Esophagus muscularis mucosa (tissue), 4 donors: ENCODE data around the gene ECI1. TPM values are rescaled to one million over a fixed set of nuclear protein-coding genes. Genes with fewer than 3 reads are reported as not detected.

Experiments used
- DNase-seq: peaks from one replicate; pipeline ENCODE4 v3.0.0-alpha.2; 2017; ENCODE audit errors: extremely low spot score
- H3K27ac ChIP-seq, 4 donors: fragments of 200-600 bp; sonication (generic); replicated peaks in 1 of 4; 1 replicate in 3 of 4; 2 replicates in 1 of 4; pipeline ENCODE4 v1.5.1; 2016 to 2019; ENCODE audit warnings: mild to moderate bottlenecking in 1 of 4
- H3K27me3 ChIP-seq, 4 donors: fragments of 200-600 bp; sonication (generic); one replicate each; pipeline versions ENCODE4 v1.5.1 to v1.6.0; 2016 to 2019
- H3K36me3 ChIP-seq, 4 donors: fragments of 200-600 bp; sonication (generic); one replicate each; pipeline ENCODE4 v1.5.1; 2016 to 2019
- H3K4me1 ChIP-seq, 4 donors: fragments of 200-600 bp; sonication (generic); one replicate each; pipeline ENCODE4 v1.5.1; 2016 to 2019
- H3K4me3 ChIP-seq, 4 donors: fragments of 200-600 bp; sonication (generic); 1 replicate in 2 of 4; 2 replicates in 2 of 4; pipeline ENCODE4 v1.5.1; 2016 to 2019; ENCODE audit warnings: mild to moderate bottlenecking in 4 of 4, moderate library complexity in 1 of 4
- H3K9me3 ChIP-seq, 4 donors: fragments of 200-600 bp; sonication (generic); 1 replicate in 3 of 4; 2 replicates in 1 of 4; pipeline ENCODE4 v1.5.1; 2016 to 2019
- EP300 ChIP-seq: sonication (generic); formaldehyde crosslinking; IDR thresholded peaks from one replicate; pipeline ENCODE4 v1.6.1; 2017; ENCODE audit warnings: antibody characterized with exemption
- POLR2A ChIP-seq: fragments of 450-650 bp; IDR thresholded peaks from one replicate; pipeline ENCODE4 v1.6.1; 2017; ENCODE audit warnings: antibody characterized with exemption, moderate library complexity, mild to moderate bottlenecking, low read depth
- POLR2AphosphoS5 ChIP-seq, 2 donors: sonication (generic); formaldehyde crosslinking; IDR thresholded peaks; one replicate each; pipeline ENCODE4 v1.6.1; 2017; ENCODE audit warnings: antibody characterized with exemption in 2 of 2
- WGBS: methylation state at CpG from one replicate; pipeline ENCODE4 v1.1.5; 2018; 5-methylcytosine and 5-hydroxymethylcytosine counted together
- intact Hi-C: fragments of 100-400 bp; cut with DNase I; formaldehyde crosslinking; loops from one replicate; pipeline ENCODE4 v1.15.1; 2023
- total RNA-seq, 4 donors: library from RNA; depleted of rRNA; stranded (reverse); fragments of >200 nt; gene quantifications; one replicate each; pipeline versions ENCODE4 v1.1.0 to v1.2.1, GENCODE V29; 2016
- TF ChIP-seq, protein P1 (sequence below), 3 experiments: fragments of 200-600 bp in 2 of 3; fragments of 450-650 bp in 1 of 3; sonication (generic) in 2 of 3; IDR thresholded peaks; one replicate each; pipeline ENCODE4 v1.5.1; 2017 to 2019; ENCODE audit warnings: antibody characterized with exemption in 3 of 3, mild to moderate bottlenecking in 2 of 3, moderate library complexity in 1 of 3

Gene ECI1
- total RNA-seq, 4 donors from 2014 or later = 51.9 to 115 (median 86.6) TPM

DNA sequence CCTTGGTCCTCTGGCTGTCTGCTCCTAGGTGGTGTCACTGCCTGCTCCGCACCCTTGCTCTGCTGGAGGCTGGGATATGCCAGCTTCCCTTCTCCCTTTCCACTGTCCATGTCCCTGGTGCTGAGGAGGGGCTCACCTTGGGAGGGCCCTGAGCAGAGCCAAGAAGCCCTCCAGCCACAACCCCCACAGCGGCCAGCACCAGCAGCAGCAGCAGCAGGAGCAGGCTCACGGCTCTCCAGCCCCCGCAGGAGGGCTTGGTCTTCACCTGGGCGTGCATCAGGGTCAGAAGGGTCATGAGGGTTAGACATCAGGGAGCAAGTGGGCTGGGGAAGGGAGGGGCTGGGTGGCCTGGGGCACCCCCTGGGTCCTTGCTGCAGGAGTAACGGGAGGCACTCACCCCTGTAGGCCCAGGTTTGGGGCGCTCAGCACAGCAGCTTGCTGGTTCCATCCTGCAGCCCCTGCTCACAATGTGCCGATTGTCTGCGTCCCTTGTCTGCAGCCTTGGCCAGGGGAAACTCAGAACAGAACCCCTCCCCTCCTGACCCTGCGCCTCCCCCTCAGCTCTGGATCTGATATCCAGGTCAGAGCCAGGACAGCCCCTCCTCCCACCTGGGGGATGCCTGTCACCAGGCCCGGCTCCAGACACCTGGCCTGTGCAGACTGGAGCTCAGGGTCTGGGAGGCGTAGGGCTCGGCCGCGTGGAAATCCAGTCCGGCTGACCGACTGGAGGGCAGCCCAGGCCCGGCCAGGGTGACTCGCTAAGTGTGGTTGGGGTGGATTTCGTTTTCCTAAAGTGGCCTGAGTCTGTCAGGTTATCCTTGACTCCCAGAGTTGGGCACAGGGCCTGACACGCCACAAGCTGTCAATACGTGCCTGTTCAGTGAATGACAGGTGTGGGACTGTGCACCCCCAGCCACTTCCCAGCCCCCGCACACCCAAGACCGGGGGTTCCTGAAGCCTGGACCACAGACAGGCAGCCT lies 40.7 kb downstream of the ECI1 start, which contains the start of gene BRICD5:
TSS of gene BRICD5 (minus strand) at position 478 of the 980 bp plus-strand sequence. CDS start at position 448, 30 bp downstream.
- TF ChIP-seq POLR2A (no peak), POLR2AphosphoS5 (IDR thresholded peaks at IDR 0.05) (no peak), EP300 (no peak)
- TF ChIP-seq, protein P1, sequence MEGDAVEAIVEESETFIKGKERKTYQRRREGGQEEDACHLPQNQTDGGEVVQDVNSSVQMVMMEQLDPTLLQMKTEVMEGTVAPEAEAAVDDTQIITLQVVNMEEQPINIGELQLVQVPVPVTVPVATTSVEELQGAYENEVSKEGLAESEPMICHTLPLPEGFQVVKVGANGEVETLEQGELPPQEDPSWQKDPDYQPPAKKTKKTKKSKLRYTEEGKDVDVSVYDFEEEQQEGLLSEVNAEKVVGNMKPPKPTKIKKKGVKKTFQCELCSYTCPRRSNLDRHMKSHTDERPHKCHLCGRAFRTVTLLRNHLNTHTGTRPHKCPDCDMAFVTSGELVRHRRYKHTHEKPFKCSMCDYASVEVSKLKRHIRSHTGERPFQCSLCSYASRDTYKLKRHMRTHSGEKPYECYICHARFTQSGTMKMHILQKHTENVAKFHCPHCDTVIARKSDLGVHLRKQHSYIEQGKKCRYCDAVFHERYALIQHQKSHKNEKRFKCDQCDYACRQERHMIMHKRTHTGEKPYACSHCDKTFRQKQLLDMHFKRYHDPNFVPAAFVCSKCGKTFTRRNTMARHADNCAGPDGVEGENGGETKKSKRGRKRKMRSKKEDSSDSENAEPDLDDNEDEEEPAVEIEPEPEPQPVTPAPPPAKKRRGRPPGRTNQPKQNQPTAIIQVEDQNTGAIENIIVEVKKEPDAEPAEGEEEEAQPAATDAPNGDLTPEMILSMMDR (IDR thresholded peaks at IDR 0.05) = no peak
- WGBS = 48% methylated on average over 2 of the region's 24 CpGs
- H3K4me1 ChIP-seq = peaks cover 37 to 56% (median 49%) of the 10 kb centered on the region in 4 donors

DNA sequence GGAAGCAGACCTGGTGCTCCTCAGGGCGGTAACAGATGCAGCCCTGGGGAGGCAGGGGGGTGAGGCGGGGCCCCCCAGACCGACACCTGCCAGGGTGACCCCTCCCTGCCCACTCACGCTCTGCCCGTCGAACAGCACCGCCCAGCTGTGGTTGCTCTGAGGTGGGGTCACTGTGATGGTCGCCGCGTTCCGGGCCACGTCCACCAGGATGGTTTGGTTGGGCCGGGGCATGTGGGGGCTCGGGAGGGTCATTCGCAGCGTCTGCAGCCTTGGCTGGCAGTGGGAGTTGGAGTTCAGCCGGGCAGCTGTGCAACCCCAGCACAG lies 41.4 kb downstream of the ECI1 start:
- DNase-seq = no peak
- Histone ChIP-seq H3K4me3 (no peak overlapping the region), H3K4me1 (peaks cover 37 to 51% (median 44%) of the 10 kb centered on the region in 4 donors), H3K27me3 (no peaks in the 10 kb centered on the region), H3K9me3 (no peaks in the 10 kb centered on the region), H3K36me3 (peaks cover 20 to 49% (median 45%) of the 10 kb centered on the region in 4 donors), H3K27ac (no peak overlapping the region)
- intact Hi-C loops = loop anchor here (5.0 kb wide), 1 partner anchor 48 kb away; no protein-coding TSS in a partner anchor
- WGBS = no CpG with 5 or more reads among the region's 17 CpGs
- no peak for TF ChIP-seq POLR2AphosphoS5 (IDR thresholded peaks at IDR 0.05)
- TF ChIP-seq POLR2A = no peak
- TF ChIP-seq, protein P1 (IDR thresholded peaks at IDR 0.05) = no peak
- no peak for TF ChIP-seq EP300

More for the DNA sequence above, 40.7 kb downstream of the ECI1 start, which contains the start of gene BRICD5:
- DNase-seq = no peak
- Histone ChIP-seq H3K9me3 (no peaks in the 10 kb centered on the region), H3K4me3 (no peak within 1 kb of the TSS), H3K36me3 (peaks cover 20 to 49% (median 45%) of the 10 kb centered on the region in 4 donors), H3K27me3 (no peaks in the 10 kb centered on the region), H3K27ac (no peak within 1 kb of the TSS)
- intact Hi-C loops = loop anchor here (5.0 kb wide), 1 partner anchor 48 kb away; no protein-coding TSS in a partner anchor

DNA sequence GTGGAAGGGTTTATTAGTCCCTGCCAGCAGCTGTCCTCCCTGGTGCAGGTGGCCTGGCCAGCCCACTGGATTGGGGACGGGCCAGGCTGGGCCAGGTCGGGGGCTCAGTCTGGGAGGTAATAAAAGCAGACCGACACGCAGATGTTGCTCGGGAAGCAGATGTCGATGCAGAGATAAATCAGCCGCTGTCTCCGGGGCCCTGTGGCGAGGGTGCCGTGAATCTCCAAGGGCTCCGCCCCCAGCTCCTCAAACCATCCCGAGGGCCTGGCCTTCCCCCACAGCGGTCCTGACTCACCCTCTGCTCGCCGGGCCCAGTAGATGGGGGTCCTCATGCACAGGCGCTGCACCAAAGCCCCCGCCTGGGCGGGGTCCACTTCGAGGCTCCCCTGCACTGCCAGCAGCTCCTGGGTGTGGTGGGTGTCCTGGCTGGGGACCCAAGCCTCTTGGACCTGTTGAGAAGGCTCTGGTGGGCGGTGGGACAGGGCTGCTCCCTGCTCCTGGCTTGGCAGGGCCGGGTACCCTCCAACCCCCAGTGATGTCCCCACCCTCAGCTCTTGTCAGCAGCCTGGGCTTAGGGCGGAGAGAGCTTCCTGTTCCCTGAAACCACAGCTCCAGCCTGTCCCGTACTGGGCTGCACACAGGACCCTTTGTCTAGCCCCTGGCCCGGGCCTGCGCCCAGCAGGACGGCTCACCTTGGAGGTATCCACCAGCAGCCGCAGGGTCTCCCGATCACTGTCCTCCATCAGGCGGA lies 42.0 kb downstream of the ECI1 start:
- peaks cover 20 to 49% (median 45%) of the 10 kb centered on the region in 4 donors for H3K36me3 ChIP-seq
- H3K9me3 ChIP-seq = no peaks in the 10 kb centered on the region
- no peak for DNase-seq
- WGBS = 85% methylated on average over 8 of the region's 29 CpGs
- peaks cover 40 to 56% (median 50%) of the 10 kb centered on the region in 4 donors for H3K4me1 ChIP-seq
- H3K27me3 ChIP-seq = no peaks in the 10 kb centered on the region
- no peak overlapping the region for H3K4me3 ChIP-seq
- no peak overlapping the region for H3K27ac ChIP-seq
- intact Hi-C loops = loop anchor here (5.0 kb wide), 1 partner anchor 47 kb away; no protein-coding TSS in a partner anchor
- TF ChIP-seq, protein P1 (IDR thresholded peaks at IDR 0.05) = no peak
- TF ChIP-seq POLR2A (no peak), EP300 (no peak), POLR2AphosphoS5 (IDR thresholded peaks at IDR 0.05) (no peak)

DNA sequence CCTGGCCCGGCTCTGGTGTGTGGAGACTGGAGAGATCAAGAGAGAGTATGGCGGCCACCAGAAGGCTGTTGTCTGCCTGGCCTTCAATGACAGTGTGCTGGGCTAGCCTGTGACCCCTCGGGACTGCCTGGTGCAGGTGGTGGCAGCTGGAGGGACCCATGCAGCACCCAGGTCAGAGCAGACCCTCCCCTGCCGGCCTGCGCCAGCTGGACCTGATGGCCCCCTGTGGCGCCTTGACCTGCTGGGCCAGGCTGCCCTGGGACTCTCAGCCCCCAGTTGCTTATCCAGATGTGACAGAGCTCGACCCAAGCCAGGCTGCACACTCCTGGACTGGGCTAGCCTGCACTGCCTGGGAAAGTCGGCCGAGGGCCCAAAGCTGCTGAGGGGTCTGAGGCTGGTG lies 42.6 kb downstream of the ECI1 start:
- intact Hi-C loops = no loop called here

More for the DNA sequence above, 42.6 kb downstream of the ECI1 start:
- H3K9me3 ChIP-seq = no peaks in the 10 kb centered on the region
- H3K36me3 ChIP-seq = peaks cover 20 to 49% (median 45%) of the 10 kb centered on the region in 4 donors
- no peak for DNase-seq
- H3K4me1 ChIP-seq = peaks cover 38 to 50% (median 44%) of the 10 kb centered on the region in 4 donors
- WGBS = 80% methylated on average over 3 of the region's 9 CpGs
- no peak overlapping the region for H3K4me3 ChIP-seq
- TF ChIP-seq EP300 = no peak
- no peak for TF ChIP-seq POLR2A
- TF ChIP-seq, protein P1 (IDR thresholded peaks at IDR 0.05) = no peak
- no peak for TF ChIP-seq POLR2AphosphoS5 (IDR thresholded peaks at IDR 0.05)
- H3K27ac ChIP-seq = no peak overlapping the region
- no peaks in the 10 kb centered on the region for H3K27me3 ChIP-seq
